ENCODE data around the gene TMEM151B.
A peak's percentile ranks its signal among the peaks of the same experiment; 100 is the strongest.

Gene TMEM151B

DNA sequence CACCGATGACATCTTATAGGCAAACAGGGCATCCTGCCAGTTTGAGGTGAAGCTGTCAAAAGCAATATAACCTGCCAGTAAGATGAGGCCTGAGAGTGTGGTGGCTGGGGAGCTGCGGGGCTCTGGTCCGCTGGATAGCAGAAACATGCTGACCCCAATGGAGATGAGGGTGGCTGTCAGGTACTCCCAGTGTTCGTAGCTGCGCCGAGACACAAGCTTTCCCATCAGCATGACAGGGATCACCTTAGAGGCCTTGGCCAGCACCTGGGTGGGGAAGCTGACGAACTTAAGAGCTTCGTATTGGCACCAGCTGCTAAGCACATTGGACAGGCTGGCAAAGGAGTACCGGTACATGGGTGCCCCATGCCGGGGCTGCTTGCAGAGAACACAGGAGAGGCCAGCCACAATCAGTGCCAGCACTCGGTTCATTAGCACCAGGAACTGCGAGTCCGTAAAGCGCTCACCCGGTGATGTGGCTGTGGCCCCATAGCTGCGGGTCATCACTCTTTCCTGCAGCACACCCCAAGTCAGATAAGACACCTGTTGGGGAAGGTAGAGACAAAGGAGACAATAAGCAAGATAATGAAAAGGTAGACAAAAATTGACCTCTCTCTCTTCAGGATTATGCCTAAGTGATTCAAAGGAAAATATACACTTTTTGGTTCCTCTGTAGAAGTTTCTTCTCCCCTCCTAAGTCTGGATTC, 15.0 kb upstream of the TMEM151B start:
- Mint-ChIP-seq H3K4me1 (peaks cover 73% of the 10 kb centered on the region), H3K9me3 (no peaks in the 10 kb centered on the region), H3K27me3 (no peaks in the 10 kb centered on the region), H3K4me3 (peak overlapping the region; percentile 90), H3K27ac (peak overlapping the region; percentile 85), H3K36me3 (peaks cover 36% of the 10 kb centered on the region)

DNA sequence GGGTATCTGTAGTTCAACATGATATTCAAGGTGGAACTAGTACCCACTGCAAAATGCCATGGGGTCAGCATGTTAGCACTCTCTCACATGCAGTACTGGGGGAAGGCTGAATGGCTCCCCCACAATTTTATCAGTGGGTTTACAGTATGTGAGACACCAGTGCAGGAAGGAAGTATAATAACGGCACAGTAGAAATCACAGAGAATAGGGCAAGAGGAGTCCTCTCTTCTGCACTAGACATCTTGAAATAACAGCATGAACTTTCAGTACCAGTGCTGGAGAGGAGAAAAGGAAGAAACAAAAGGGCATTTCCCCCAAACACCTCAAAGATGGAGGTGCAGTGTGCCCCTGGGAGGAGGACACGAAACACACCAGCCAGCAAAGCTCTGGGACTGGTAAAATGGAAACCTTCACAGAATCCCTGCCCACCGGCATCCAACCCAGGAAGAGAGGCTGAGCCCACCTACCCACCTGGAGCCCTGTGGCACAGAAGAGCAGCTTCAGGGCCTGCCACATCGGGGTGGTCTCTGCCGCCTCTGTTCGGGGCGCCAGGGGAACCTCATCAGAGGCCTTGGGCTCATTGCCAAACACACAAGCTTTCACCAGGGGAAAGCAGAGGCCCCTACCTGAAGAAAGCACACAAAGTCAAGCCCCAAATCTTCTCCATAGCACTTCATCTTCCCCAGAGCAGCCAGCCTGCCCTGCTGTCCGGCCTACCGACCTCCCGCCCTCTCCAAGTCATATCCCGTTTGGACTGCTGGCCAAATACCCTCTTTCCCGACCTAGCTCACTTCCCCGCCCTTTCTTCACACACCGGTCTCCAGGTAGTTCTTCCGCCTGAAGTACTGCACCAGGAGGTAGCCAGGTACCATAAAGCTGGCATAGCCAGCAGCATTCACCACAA, 14.1 kb upstream of the TMEM151B start:
- peak overlapping the region; percentile 90 for H3K4me3 Mint-ChIP-seq
- H3K9me3 Mint-ChIP-seq = no peaks in the 10 kb centered on the region
- peaks cover 30% of the 10 kb centered on the region for H3K36me3 Mint-ChIP-seq
- H3K4me1 Mint-ChIP-seq = peaks cover 70% of the 10 kb centered on the region
- no peaks in the 10 kb centered on the region for H3K27me3 Mint-ChIP-seq
- H3K27ac Mint-ChIP-seq = peak overlapping the region; percentile 85

DNA sequence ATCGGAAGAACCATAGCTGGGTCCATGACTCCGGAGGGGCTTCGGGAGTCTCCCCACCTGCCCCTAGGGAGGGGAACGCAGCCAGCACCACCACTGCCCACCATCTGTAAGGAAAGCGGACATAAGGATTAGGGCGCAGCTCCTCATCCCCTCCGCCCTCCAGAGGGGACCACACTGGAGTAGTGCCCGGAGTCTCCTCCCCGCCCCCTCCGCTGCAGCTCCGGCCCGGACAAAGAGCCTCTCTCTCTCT, 13.6 kb upstream of the TMEM151B start:
- Mint-ChIP-seq H3K9me3 (no peaks in the 10 kb centered on the region), H3K4me3 (peak overlapping the region; percentile 90), H3K36me3 (peaks cover 27% of the 10 kb centered on the region), H3K4me1 (peaks cover 66% of the 10 kb centered on the region), H3K27me3 (no peaks in the 10 kb centered on the region), H3K27ac (peak overlapping the region; percentile 85)

DNA sequence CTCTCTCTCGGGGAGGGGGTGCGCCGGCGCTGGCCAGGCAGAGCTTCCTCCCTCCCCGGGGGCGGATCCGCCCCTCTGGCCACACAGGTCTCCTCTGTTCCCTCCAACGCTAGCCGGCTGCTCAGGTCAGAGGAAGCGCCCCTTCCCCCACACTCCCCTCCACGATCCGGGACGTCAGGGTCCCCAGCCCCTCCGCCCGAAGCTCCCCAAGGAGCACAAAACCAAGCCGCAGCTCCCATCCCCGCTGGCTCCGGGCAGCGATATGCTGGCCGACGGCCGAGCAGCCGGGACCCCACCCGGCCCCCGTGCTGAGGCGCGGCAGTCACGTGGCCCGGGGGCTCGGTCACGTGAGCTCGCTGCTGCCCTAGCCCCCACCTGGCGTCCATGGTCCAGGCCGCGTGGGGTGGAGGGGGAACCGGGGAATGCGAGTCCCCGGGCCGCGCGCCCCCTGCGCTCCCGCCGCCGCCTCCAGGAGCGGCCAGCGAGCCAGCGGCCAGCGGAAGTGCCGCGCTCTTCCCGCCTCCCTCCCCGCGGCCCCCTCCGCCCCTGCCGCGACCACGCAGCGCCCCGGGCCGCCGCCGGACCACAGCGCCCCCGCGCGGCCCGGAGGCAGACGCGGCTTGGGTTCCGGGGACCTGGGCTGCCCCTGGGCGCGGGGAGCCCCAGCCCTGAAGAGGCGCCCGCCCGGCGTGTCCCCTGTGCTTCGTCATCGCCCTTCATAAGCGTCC, 13.1 kb upstream of the TMEM151B start, which contains the start of gene SLC35B2:
TSS of gene SLC35B2 (minus strand) at position 504 of the 728 bp plus-strand sequence. CDS start at position 386, 118 bp downstream.
- Mint-ChIP-seq H3K36me3 (peaks cover 23% of the 10 kb centered on the region), H3K9me3 (no peaks in the 10 kb centered on the region), H3K4me1 (peaks cover 65% of the 10 kb centered on the region), H3K4me3 (peak within 1 kb of the TSS; percentile 90), H3K27ac (peak within 1 kb of the TSS; percentile 85), H3K27me3 (no peaks in the 10 kb centered on the region)

DNA sequence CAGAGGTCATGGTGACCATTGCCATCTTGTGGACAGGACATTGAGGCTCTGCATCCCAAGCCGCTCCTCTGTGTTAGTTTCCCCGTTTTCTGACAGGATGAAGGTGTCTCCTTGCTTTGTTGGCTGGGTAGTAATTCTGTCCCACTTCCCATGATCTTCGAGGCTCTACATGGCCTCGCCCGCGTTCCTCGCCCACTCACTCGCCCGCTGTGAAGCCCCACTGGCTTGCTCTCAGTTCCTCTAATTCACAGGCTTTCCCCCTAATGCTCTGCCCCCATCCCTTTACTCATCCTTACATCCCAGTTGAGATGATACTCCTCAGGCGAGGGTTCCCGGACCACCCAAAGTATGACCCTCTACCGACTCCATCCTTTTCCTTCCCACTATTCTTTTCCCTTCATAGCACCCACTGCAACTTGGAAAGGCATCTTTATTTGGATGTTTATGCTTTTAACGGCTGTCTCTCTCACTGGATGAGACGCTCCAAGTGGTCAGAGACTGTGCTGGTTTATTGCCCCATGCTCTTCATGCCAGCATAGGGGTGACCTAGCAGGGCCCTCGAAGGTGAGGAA, 12.4 kb upstream of the TMEM151B start:
- Mint-ChIP-seq H3K27me3 (no peaks in the 10 kb centered on the region), H3K9me3 (no peaks in the 10 kb centered on the region), H3K4me1 (peaks cover 67% of the 10 kb centered on the region), H3K27ac (peak overlapping the region; percentile 85), H3K4me3 (peak overlapping the region; percentile 84), H3K36me3 (peaks cover 18% of the 10 kb centered on the region)

GRCh38 chr6:44258325-44258863, 11.9 kb upstream of the TMEM151B start:
- Mint-ChIP-seq H3K4me3 (peak overlapping the region; percentile 84), H3K9me3 (no peaks in the 10 kb centered on the region), H3K27ac (peak overlapping the region; percentile 70), H3K4me1 (peaks cover 67% of the 10 kb centered on the region), H3K27me3 (no peaks in the 10 kb centered on the region), H3K36me3 (peaks cover 18% of the 10 kb centered on the region)

DNA sequence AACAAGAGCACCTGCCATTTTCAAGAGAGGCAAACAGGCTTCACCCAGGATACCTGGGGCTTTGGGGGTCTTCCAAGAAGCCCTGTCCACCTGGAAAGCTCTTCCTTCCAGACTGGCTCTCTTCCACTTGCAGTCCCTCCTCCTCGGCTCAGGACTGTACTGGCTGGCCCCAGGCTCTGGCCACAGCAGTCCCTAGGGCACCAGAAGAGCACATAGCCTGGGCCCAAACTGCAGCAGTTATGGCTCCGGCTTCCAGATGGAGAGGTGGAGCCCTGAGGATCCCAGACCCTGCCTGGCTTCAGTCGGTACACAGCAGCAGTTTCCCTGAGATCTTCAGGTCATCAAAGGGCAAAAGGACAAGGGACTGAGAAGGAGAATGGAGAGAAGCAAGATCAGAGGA, 11.3 kb upstream of the TMEM151B start:
- Mint-ChIP-seq H3K27ac (peak overlapping the region; percentile 27), H3K27me3 (no peaks in the 10 kb centered on the region), H3K36me3 (peaks cover 13% of the 10 kb centered on the region), H3K4me3 (peak overlapping the region; percentile 84), H3K9me3 (no peaks in the 10 kb centered on the region), H3K4me1 (peaks cover 68% of the 10 kb centered on the region)

DNA sequence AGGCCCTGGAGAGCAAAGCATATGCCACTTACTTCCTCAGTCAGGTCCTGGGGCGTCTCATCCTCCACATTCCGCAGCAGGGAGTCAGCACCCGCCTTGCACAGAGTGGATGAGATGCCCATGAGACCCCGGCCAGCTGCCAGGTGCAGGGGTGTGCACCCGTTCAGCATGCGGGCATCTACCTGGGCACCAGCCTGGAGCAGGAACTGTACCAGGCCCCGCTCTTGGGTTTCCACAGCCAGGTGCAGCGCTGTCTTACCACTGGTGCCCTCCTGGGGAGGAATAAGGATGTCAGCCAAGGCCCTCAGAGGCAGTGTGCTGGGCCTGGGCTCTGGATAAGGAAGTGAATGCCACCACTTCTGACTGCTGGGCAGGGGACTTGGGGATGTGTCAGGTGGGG, 10.2 kb upstream of the TMEM151B start:
- no peak overlapping the region for H3K27ac Mint-ChIP-seq
- peaks cover 10% of the 10 kb centered on the region for H3K36me3 Mint-ChIP-seq
- H3K4me3 Mint-ChIP-seq = no peak overlapping the region
- no peaks in the 10 kb centered on the region for H3K27me3 Mint-ChIP-seq
- H3K9me3 Mint-ChIP-seq = no peaks in the 10 kb centered on the region
- H3K4me1 Mint-ChIP-seq = peaks cover 67% of the 10 kb centered on the region

DNA sequence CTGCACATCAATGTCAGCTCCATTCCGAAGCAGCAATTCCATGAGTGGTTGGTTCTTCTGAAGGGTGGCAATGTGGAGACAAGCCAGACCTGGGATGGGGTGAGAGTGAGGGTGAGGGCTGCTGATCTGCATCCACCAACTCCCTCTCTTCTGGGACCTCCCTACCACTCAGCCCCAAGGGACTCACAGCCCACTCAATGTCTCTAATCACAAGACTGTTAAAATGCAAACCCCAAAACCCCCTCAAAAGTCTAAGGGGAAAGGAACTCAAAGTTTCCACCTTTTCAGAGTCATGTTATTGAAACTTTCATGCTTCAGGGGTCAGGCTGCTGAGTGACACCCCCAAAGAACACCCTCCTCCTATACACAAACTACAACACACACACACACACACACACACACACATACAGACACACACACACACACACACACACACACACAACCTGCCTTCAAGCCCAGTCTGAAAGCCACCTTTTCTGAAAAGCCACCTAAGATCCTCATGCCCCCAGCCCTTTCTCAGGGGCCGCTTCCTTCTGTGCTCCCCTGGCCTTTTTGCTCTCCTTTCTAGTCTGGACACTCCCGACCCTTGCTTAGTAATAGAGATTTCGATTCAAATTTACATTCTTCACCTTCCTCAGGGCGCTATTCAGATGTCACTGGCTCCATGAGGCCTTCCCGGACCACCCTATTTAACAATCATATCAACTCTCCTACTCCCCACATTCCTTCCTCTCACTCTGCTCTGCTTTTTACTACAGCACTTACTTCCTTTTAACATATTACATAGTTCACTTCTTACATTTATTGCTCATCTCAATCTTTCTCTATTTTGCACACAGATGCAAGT, 9.6 kb upstream of the TMEM151B start:
- peak overlapping the region; percentile 3 for H3K27ac Mint-ChIP-seq
- no peaks in the 10 kb centered on the region for H3K9me3 Mint-ChIP-seq
- H3K36me3 Mint-ChIP-seq = peaks cover 10% of the 10 kb centered on the region
- peaks cover 60% of the 10 kb centered on the region for H3K4me1 Mint-ChIP-seq
- peak overlapping the region; percentile 5 for H3K4me3 Mint-ChIP-seq
- no peaks in the 10 kb centered on the region for H3K27me3 Mint-ChIP-seq

GRCh38 chr6:44261581-44261980, 8.7 kb upstream of the TMEM151B start:
- H3K9me3 Mint-ChIP-seq = no peaks in the 10 kb centered on the region
- H3K36me3 Mint-ChIP-seq = peaks cover 10% of the 10 kb centered on the region
- H3K4me1 Mint-ChIP-seq = peaks cover 58% of the 10 kb centered on the region
- H3K27ac Mint-ChIP-seq = no peak overlapping the region
- no peaks in the 10 kb centered on the region for H3K27me3 Mint-ChIP-seq
- H3K4me3 Mint-ChIP-seq = no peak overlapping the region

DNA sequence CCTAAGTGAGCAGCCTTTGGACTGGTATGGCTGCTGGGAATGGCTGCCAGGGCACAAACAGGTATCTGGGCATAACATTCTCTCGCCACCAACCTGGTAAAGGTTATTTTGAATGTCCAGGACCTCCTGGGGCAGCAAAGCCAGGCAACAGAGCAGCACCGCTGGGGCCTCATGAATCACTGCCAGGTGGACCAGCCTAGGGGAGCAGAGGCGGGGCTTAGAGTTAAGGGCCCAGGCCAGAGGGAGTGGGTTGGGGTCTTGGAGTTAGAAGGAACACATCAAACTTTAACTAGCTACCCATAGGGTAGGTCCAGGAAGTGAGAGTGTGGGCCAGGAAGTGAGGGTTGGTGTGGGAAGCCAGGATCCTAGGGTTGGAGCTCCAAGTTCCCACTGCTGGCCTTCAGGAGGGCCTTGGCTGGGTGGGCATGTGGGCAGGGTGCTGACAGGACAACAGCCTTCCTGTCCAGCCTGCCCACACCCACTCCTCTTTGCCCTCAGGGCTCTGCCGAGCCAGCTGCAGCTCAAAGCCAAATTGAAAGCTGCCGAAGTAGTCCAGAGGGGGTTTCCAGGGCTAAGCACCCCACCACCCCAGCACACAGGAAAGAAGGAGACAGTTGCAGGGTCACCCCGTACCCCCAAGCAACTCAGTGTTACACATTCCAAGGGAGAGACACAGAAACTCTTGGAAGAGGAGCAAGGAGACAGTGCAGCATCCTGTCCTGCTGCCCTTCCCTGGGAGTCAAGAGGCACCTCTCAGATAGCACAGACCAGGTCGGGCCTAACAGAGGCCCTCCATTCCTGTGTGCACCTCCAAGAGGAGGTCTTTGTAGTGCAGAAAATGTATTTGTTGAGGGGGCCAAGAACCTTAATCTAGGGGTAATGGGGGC, 7.5 kb upstream of the TMEM151B start:
- Mint-ChIP-seq H3K36me3 (peaks cover 10% of the 10 kb centered on the region), H3K4me1 (peaks cover 63% of the 10 kb centered on the region), H3K27me3 (no peaks in the 10 kb centered on the region)

DNA sequence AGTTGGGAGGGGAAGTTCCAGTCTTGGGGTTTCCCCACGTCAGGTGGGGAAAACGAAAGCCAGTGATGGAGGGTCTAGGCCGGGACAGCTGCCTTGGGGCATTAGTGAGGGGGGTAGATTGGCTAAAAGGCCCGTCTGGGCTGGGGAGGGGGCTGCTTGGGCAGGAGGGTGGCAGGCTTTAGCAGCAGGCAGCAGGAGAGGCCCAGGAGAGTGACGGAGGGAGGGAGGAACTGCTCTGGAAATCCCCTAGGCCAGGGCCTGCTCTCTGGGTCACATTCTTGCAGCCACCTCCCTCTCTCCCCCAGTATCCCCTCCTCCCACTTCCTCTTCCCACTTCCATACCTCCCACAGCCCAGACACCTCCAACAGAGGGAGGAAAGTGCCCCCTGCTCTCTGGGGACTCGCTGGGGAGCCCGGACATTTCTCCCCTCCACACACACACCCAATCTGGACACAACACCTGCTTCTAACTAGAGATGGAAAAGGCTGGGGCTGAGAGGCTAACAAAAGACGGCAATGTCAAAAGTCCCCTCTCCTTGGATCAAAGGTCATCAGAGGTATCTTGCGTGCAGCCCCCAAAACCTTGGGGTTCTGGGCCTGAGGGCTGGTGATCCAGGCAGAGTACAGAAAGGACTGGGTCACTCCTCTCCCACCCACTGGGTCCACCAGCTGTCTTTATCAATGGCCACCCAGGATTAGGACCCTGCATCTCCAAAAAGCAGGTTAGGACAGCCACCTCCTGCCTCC, 6.7 kb upstream of the TMEM151B start:
- H3K36me3 Mint-ChIP-seq = peaks cover 10% of the 10 kb centered on the region
- H3K9me3 Mint-ChIP-seq = no peaks in the 10 kb centered on the region
- peak overlapping the region; percentile 98 for H3K4me3 Mint-ChIP-seq

More for the DNA sequence above, 7.5 kb upstream of the TMEM151B start:
- Mint-ChIP-seq H3K9me3 (no peaks in the 10 kb centered on the region), H3K27ac (peak overlapping the region; percentile 90), H3K4me3 (peak overlapping the region; percentile 98)

More for the DNA sequence above, 6.7 kb upstream of the TMEM151B start:
- no peaks in the 10 kb centered on the region for H3K27me3 Mint-ChIP-seq
- peaks cover 58% of the 10 kb centered on the region for H3K4me1 Mint-ChIP-seq
- peak overlapping the region; percentile 90 for H3K27ac Mint-ChIP-seq

Measured in activated naive CD4-positive, alpha-beta T cell treated with anti-CD3 and anti-CD28 coated beads, Interleukin-2, amount 50 U/mL, for 24 hours (primary cell).